HCT116 (cell line): ENCODE measurements around the gene APCDD1L. TPM values are rescaled to one million over a fixed set of nuclear protein-coding genes. Genes with fewer than 3 reads are reported as not detected.

Experiments used
- ATAC-seq: fragments of 200-7000 bp; cut with Tn5 transposase; 2 replicates; pipeline ENCODE4 v1.9.1; 2020; ENCODE audit warnings: mild to moderate bottlenecking, moderate library complexity
- BruUV-seq: library from RNA; stranded (reverse); fragments of 400-500 nt; replicated peaks from 2 replicates; lab custom pipeline; 2021; lab: Mats Ljungman, UMichigan
- CTCF ChIA-PET: fragments of 300-600 bp; sonication (Branson Sonifier 250); formaldehyde crosslinking; loops from one replicate; lab custom pipeline; 2021; ENCODE audit warnings: antibody characterized with exemption; lab: Charles Lee
- POLR2A ChIA-PET: fragments of 300-600, 350-600 bp; sonication (Branson Sonifier 250); formaldehyde crosslinking; loops from one replicate; lab custom pipeline; 2021; ENCODE audit warnings: antibody characterized with exemption; lab: Charles Lee
- RAD21 ChIA-PET, 2 experiments: fragments of 300-600 bp; sonication (Branson Sonifier 250); formaldehyde crosslinking; loops; one replicate each; lab custom pipeline; 2023; ENCODE audit warnings: low total read pairs in 2 of 2; ENCODE audit not compliant: uncharacterized antibody in 2 of 2, unreplicated experiment in 2 of 2, low non-redundant PET in 1 of 2; lab: Charles Lee
- DNase-seq: peaks from one replicate; pipeline ENCODE4 v3.0.0-alpha.2; 2010; ENCODE audit warnings: low read depth, low spot score
- H2AFZ ChIP-seq: fragments of 200-600 bp; shearing (Covaris generic), sonication (generic); 2 replicates; pipeline ENCODE4 v1.6.1; 2017; ENCODE audit warnings: low read depth, mixed run types, mixed read lengths, antibody characterized with exemption, low read length; ENCODE audit not compliant: poor library complexity, severe bottlenecking
- H3K27ac ChIP-seq: 2 replicates; pipeline ENCODE4 v1.5.1; 2012; ENCODE audit warnings: low read depth, low read length
- H3K27me3 ChIP-seq: fragments of 200-600 bp; sonication (generic); 2 replicates; pipeline ENCODE4 v1.6.1; 2016; ENCODE audit warnings: mixed run types, low read length, mixed read lengths; ENCODE audit not compliant: insufficient read depth
- H3K36me3 ChIP-seq, 2 experiments: fragments of 200-500 bp in 1 of 2; fragments of 200-600 bp in 1 of 2; sonication (Bioruptor generic) in 1 of 2; sonication (generic) in 1 of 2; 2 replicates each; pipeline versions ENCODE4 v1.5.1 to v1.6.1; 2014 to 2016; ENCODE audit warnings: low read length in 2 of 2, inconsistent platforms in 1 of 2, mixed read lengths in 1 of 2, mixed run types in 1 of 2; ENCODE audit not compliant: insufficient read depth in 2 of 2, control insufficient read depth in 1 of 2
- H3K4me1 ChIP-seq, 2 experiments: fragments of 200-600 bp in 1 of 2; sonication (generic) in 1 of 2; 2 replicates each; pipeline versions ENCODE4 v1.5.1 to v1.6.1; 2012 to 2017; ENCODE audit warnings: low read length in 2 of 2, inconsistent platforms in 1 of 2, mild to moderate bottlenecking in 1 of 2, mixed read lengths in 1 of 2, mixed run types in 1 of 2, moderate library complexity in 1 of 2; ENCODE audit not compliant: insufficient read depth in 2 of 2, control insufficient read depth in 1 of 2
- H3K4me2 ChIP-seq: fragments of 200-600 bp; sonication (generic); 2 replicates; pipeline ENCODE4 v1.6.1; 2017; ENCODE audit warnings: mixed run types, low read length, mixed read lengths
- H3K4me3 ChIP-seq, 2 experiments: fragments of 200-600 bp in 1 of 2; sonication (generic) in 1 of 2; replicated peaks in 1 of 2; 2 replicates each; pipeline ENCODE4 v1.5.1; 2011 to 2016; ENCODE audit warnings: low read length in 2 of 2, control low read depth in 1 of 2, low read depth in 1 of 2, mild to moderate bottlenecking in 1 of 2, mixed read lengths in 1 of 2, mixed run types in 1 of 2
- H3K79me2 ChIP-seq: fragments of 200-600 bp; sonication (generic); 2 replicates; pipeline ENCODE4 v1.6.1; 2017; ENCODE audit warnings: mild to moderate bottlenecking, mixed run types, low read length, moderate library complexity, mixed read lengths; ENCODE audit not compliant: insufficient read depth
- H3K9ac ChIP-seq: fragments of 200-600 bp; sonication (generic); 2 replicates; pipeline ENCODE4 v1.6.1; 2016; ENCODE audit warnings: low read length, mixed read lengths
- H3K9me2 ChIP-seq: fragments of 200-600 bp; sonication (generic), shearing (Covaris generic); 2 replicates; pipeline ENCODE4 v1.6.1; 2017; ENCODE audit warnings: mixed run types, mild to moderate bottlenecking, moderate library complexity; ENCODE audit not compliant: insufficient read depth
- H3K9me3 ChIP-seq, 2 experiments: fragments of 200-500 bp in 1 of 2; fragments of 200-600 bp in 1 of 2; sonication (Bioruptor generic) in 1 of 2; sonication (generic) in 1 of 2; 2 replicates each; pipeline ENCODE4 v1.6.1; 2014 to 2017; ENCODE audit warnings: low read length in 2 of 2, mixed read lengths in 2 of 2, inconsistent platforms in 1 of 2, low read depth in 1 of 2, mild to moderate bottlenecking in 1 of 2, mixed run types in 1 of 2, moderate library complexity in 1 of 2; ENCODE audit not compliant: control insufficient read depth in 1 of 2, insufficient read depth in 1 of 2
- H4K20me1 ChIP-seq: fragments of 200-600 bp; sonication (generic), shearing (Covaris generic); 2 replicates; pipeline ENCODE4 v1.6.1; 2017; ENCODE audit warnings: mixed run types, mild to moderate bottlenecking, moderate library complexity; ENCODE audit not compliant: insufficient read depth
- CEBPB ChIP-seq: IDR thresholded peaks from 2 replicates; pipeline ENCODE4 v1.6.1; 2012; ENCODE audit warnings: low read depth
- EZH2phosphoT487 ChIP-seq: fragments of 200-600 bp; IDR thresholded peaks from 2 replicates; pipeline ENCODE4 v1.6.1; 2018; ENCODE audit warnings: antibody characterized with exemption, borderline replicate concordance
- RAD21 ChIP-seq: IDR thresholded peaks from 2 replicates; pipeline ENCODE4 v1.6.1; 2012; ENCODE audit warnings: low read depth, mild to moderate bottlenecking
- intact Hi-C: fragments of 100-400 bp; cut with micrococcal nuclease; formaldehyde crosslinking; loops from 2 replicates; pipeline ENCODE4 v1.10.0; 2022
- total RNA-seq: library from RNA; stranded (reverse); gene quantifications from one replicate; pipeline ENCODE4 v1.2.1, GENCODE V29; 2021; ENCODE audit not compliant: unreplicated experiment
- TF ChIP-seq, protein P1 (sequence below): IDR thresholded peaks from 2 replicates; pipeline ENCODE4 v1.6.1; 2011; ENCODE audit warnings: mild to moderate bottlenecking, low read length, moderate library complexity; ENCODE audit not compliant: insufficient replicate concordance; ENCODE audit errors: extremely low read depth
- TF ChIP-seq, protein P2 (sequence below), 3 experiments: fragments of 200-600 bp in 1 of 3; sonication (generic) in 1 of 3; IDR thresholded peaks in 2 of 3; conservative IDR thresholded peaks in 1 of 3; 2 replicates each; pipeline ENCODE4 v1.5.1; 2012 to 2017; ENCODE audit warnings: low read depth in 2 of 3, low read length in 2 of 3, antibody characterized with exemption in 1 of 3, borderline replicate concordance in 1 of 3, control low read depth in 1 of 3, mild to moderate bottlenecking in 1 of 3, mixed read lengths in 1 of 3, mixed run types in 1 of 3, moderate library complexity in 1 of 3; ENCODE audit not compliant: insufficient read depth in 1 of 3

The APCDD1L gene
- total RNA-seq, 1 experiment from 2014 or later, result not detected

DNA sequence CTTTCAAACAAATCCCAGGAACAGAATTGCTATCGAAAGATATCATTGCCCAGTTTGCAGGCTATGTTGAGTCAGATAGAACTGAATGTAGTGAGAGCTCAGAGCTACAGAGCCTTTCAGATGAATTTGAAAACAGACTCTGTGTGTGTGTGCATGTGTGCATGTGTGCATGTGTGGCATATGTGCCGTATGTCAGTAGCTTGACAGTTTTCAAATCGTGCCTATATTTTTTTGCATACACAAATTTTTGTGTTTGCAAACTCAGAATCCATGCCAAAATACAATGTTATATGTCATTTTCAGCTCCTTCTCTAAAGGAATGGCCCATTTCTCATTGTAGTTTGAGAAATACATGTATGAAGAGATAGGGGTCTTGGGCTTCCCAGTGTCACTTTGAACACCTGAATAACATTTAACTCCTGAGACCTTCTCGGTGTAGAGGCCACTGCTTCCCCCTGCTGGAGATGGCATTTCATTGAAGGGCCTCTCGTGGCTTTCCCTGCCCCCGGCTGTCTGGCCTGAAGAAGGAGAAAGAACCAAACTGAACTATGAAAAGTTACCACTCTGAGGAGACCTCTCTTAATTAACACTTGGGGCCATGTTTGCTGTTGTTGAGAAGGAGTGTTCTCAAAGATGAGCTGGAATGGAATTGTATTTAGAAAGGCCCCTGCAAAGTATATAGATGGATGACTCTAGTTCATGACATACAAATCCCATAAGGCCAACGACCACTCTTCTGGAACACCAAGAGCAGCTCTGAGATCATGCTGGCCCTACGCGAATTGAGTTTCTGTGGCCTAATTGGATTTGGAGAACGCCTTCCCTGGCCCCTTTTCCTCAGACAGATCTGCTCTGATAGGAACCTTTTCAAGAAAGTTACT is 67.4 kb downstream of the APCDD1L start:
- no TSS peak for BruUV-seq
- Histone ChIP-seq H3K4me1 (no peaks in the 10 kb centered on the region), H4K20me1 (no peaks in the 10 kb centered on the region; the same call in 1 of the 2 replicates), H3K9ac (no peak overlapping the region), H3K4me3 (no peak overlapping the region), H3K27ac (no peak overlapping the region), H3K79me2 (peaks cover 5% of the 10 kb centered on the region), H3K4me2 (no peak overlapping the region), H3K27me3 (no peaks in the 10 kb centered on the region), H3K9me3 (no peaks in the 10 kb centered on the region), H3K9me2 (no peaks in the 10 kb centered on the region), H3K36me3 (peaks cover 11 to 13% of the 10 kb centered on the region in 2 experiments; a peak in 3 of 4 replicates), H2AFZ (no peak overlapping the region)
- peak; percentile 33 for DNase-seq
- POLR2A ChIA-PET, result no interaction called here
- ATAC-seq, result peak; percentile 89
- TF ChIP-seq EZH2phosphoT487, result no peak
- TF ChIP-seq, protein P1, sequence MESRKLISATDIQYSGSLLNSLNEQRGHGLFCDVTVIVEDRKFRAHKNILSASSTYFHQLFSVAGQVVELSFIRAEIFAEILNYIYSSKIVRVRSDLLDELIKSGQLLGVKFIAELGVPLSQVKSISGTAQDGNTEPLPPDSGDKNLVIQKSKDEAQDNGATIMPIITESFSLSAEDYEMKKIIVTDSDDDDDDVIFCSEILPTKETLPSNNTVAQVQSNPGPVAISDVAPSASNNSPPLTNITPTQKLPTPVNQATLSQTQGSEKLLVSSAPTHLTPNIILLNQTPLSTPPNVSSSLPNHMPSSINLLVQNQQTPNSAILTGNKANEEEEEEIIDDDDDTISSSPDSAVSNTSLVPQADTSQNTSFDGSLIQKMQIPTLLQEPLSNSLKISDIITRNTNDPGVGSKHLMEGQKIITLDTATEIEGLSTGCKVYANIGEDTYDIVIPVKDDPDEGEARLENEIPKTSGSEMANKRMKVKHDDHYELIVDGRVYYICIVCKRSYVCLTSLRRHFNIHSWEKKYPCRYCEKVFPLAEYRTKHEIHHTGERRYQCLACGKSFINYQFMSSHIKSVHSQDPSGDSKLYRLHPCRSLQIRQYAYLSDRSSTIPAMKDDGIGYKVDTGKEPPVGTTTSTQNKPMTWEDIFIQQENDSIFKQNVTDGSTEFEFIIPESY, result no peak
- TF ChIP-seq, protein P2, sequence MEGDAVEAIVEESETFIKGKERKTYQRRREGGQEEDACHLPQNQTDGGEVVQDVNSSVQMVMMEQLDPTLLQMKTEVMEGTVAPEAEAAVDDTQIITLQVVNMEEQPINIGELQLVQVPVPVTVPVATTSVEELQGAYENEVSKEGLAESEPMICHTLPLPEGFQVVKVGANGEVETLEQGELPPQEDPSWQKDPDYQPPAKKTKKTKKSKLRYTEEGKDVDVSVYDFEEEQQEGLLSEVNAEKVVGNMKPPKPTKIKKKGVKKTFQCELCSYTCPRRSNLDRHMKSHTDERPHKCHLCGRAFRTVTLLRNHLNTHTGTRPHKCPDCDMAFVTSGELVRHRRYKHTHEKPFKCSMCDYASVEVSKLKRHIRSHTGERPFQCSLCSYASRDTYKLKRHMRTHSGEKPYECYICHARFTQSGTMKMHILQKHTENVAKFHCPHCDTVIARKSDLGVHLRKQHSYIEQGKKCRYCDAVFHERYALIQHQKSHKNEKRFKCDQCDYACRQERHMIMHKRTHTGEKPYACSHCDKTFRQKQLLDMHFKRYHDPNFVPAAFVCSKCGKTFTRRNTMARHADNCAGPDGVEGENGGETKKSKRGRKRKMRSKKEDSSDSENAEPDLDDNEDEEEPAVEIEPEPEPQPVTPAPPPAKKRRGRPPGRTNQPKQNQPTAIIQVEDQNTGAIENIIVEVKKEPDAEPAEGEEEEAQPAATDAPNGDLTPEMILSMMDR (IDR thresholded peaks at IDR 0.05 in 2 of 3, conservative IDR thresholded peaks at IDR 0.05 in 1 of 3; ENCODE audit: borderline replicate concordance in 1 of 3, insufficient read depth in 1 of 3, low read depth in 2 of 3, low read length in 2 of 3), result peak; percentile 55 to 78 (median 73); a peak in 5 of 6 replicates
- TF ChIP-seq RAD21, result peak; percentile 70
- no peak for TF ChIP-seq CEBPB
- CTCF ChIA-PET, result interaction anchor here (0.7 kb wide), 1 partner anchor 33 kb away, joined by 3 read pairs; no protein-coding TSS in a partner anchor
- RAD21 ChIA-PET, result no interaction called here
- intact Hi-C loops, result loop anchor here (1.0 kb wide), 1 partner anchor 210 kb away; no protein-coding TSS in a partner anchor
